Glomerular visceral epithelial cell (primary cell): Measurements from ENCODE around the gene ZSCAN4.

Experiments used
- DNase-seq: peaks from one replicate; pipeline ENCODE4 v3.0.0-alpha.2; 2016; ENCODE audit errors: extremely low spot score

ZSCAN4 gene

DNA sequence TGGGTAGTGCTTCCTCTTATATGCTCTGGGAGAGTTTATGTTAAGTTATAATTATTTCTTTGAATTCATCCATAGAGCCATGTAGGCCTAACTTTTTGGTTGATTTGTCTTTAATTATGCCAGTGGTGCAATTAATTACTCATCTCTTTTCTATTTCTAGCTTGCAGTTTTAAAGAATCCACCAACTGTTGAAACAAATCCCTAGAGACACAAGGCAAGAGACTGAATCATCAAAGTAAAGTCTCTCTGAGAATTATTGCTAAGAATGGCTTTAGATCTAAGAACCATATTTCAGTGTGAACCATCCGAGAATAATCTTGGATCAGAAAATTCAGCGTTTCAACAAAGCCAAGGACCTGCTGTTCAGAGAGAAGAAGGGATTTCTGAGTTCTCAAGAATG, 7.1 kb downstream of the ZSCAN4 start:
- no peak for DNase-seq

DNA sequence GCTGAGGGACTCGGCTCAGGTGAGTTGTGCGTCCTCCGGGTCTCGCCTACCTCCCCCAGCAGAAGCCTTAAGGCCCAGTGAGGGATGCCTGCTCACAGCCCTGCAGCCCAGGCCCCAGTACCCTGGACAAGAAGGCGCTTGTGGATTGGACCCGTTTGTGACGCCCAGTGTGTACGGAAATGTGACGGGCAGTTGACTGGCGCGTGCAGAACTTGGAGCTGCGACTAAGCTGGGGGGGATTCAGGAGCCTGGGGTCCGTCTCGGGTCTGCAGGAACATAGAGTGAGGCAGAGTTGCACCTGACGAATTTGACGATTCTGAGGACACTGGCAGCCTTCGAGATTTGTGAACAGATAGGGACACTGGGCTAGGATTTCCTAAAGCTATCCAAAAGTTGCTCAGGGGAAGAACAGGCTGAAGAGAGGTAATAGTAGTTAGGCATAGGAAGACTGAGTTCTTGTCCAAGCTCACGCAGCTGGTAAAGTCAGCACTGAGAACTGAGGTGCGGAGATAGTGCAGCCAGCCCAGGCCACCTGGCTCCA, 13.6 kb downstream of the ZSCAN4 start:
- no peak for DNase-seq

DNA sequence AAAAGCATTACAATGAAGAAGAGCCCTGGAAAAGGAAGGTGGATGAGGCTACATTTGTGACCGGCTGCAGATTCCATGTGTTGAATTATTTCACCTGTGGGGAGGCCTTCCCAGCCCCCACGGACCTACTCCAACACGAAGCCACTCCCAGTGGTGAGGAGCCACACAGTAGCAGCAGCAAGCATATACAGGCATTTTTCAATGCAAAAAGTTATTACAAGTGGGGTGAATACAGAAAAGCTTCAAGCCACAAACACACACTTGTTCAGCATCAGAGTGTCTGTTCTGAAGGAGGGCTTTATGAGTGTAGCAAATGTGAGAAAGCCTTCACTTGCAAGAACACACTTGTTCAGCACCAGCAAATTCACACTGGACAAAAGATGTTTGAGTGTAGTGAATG, 18.0 kb downstream of the ZSCAN4 start:
- no peak for DNase-seq

DNA sequence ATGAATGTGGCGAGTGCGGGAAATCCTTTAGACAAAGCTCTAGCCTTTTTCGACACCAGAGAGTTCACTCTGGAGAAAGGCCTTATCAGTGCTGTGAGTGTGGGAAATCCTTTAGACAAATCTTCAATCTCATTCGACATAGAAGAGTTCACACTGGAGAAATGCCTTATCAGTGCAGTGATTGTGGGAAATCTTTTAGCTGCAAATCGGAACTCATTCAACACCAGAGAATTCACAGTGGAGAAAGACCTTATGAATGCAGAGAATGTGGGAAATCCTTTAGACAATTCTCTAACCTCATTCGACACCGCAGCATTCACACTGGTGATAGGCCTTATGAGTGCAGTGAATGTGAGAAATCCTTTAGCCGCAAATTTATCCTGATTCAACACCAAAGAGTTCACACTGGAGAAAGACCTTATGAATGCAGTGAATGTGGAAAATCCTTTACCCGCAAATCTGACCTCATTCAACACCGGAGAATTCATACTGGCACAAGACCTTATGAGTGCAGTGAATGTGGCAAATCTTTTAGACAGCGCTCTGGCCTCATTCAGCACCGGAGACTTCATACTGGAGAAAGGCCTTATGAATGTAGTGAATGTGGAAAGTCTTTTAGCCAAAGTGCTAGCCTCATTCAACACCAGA, 18.8 kb downstream of the ZSCAN4 start:
- DNase-seq, result no peak

DNA sequence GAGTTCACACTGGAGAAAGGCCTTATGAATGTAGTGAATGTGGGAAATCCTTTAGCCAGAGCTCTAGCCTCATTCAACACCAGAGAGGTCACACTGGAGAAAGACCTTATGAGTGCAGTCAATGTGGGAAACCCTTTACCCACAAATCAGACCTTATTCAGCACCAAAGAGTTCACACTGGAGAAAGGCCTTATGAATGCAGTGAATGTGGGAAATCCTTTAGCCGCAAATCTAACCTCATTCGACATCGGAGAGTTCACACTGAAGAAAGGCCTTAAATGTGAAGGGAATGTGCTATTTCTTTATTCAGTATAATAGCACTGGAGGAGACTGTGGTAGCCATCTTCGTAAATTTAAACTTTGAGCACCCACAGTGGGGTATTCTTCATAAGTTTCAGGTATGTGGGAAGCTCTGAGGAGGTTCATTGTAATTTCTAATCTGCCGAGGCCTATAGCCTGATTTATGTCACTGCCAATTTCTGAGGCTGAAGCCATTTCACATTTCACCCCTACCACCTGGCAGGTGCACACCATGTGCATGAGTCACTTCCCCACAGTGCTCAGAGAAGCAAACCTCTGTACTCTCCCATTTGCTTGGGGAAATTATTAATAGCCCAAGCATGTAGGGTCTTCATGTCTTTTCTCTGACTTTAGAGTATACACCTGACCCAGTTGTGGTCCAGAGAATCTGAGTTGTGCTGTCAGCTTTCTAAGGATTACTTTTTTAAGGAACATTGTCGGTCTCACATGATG, 19.5 kb downstream of the ZSCAN4 start:
- no peak for DNase-seq

DNA sequence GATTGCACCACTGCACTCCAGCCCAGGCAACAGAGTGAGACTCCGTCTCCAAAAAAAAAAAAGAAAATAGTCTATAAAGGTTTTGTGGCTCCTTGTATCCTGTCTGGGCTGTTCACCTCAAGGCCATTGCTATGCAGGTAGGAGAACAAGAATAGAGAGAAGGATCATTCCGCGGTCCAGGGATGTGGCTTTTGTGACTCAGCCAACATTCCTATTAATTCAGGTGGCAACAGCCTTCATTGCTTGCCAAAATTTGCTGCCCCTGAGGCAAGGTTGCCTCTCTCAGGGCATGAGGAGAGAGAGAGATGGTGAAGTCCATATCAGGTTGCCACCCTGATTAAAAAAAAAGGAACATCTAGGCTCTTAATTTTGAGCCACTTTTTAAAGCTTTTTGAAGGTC, 21.0 kb downstream of the ZSCAN4 start:
- DNase-seq, result no peak

DNA sequence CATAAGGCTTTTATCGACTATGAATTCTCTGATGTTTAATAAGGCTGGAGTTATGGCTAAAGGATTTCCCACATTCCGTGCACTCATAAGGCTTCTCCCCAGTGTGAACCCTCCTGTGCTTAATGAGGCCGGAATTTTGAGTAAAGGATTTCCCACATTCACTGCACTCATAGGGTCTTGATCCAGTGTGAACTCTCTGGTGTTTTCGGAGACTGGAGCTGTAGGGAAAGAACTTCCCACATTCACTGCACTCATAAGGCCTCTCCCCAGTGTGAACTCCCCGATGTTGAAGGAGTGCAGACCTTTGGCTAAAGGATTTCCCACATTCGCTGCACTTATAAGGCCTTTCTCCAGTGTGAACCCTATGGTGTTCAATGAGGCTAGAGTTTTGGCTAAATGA, 32.9 kb downstream of the ZSCAN4 start:
- DNase-seq, result no peak

DNA sequence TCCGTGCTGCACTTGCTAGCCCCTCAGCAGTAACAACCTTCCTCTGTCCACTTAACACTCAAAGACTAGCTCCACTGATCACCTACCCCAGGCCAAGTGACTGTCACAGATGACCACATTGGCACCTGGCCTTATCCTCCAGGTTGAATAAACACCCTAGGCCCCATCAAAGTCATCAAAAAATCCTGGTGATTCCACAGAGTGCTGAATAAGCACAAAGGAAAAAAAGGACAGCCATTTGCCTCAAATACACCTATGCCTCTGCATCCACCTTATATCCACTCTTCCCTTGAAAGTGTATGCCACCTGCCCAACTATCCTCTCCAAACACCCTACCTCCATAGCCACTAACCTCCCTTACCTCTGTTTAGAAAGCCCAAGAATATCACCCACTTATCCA, 37.6 kb downstream of the ZSCAN4 start:
- DNase-seq, result no peak

DNA sequence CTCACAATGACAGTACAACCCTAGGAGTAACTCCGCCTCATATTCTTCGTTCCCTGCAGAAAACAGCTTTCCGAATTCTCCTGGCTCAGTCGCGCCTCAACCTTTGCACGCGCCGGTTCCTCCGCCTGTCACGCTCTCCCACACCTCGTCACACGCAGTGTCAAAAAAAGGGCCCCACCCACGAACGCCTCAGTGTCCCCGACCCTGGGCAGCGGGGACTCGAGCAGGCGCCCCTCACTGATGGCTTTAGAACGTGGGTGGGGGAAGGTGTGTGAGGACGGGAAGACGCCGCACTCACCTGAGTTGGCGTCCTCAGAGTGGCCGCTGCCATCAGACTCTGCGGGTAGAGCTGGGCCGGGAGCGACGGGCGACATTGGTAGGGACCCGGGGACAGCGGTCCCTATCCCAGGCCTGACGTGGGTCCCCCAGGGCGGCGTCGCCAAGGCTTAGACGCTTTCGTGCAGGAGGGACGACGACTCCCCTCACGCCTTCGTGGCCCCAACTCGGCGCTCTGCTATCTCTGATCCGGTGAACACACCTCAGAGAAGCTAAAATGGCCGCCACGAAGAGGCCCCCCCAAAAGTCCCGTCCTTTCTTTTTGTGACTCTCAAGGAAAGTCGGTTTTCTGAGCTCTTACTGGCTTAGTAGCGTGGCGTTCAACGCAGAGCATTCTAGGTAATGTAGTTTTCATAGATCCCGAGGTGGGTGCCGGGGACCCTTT, 40.1 kb downstream of the ZSCAN4 start, which contains the start of gene ZNF154:
Gene ZNF154, minus strand, starts transcription at position 564 of the 721 bp plus-strand sequence. Its CDS starts 233 bp downstream, at position 331.
- DNase-seq, result no peak

DNA sequence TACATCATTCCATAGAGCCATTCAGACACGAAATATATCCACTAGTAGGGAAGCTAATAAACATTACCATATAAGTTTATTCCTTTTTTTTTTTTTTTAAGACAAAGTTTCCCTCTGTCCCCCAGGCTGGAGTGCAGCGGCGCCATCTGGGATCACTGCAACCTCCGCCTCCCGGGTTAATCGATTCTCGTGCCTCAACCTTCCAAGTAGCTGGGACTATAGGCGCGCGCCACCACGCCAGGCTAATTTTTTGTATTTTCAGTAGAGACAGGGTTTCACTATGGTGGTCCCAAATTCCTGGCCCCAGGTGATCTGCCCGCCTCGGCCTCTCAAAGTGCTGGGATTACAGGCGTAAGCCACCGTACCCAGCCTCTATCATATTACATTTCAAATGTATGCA, 40.9 kb downstream of the ZSCAN4 start:
- DNase-seq, result no peak

DNA sequence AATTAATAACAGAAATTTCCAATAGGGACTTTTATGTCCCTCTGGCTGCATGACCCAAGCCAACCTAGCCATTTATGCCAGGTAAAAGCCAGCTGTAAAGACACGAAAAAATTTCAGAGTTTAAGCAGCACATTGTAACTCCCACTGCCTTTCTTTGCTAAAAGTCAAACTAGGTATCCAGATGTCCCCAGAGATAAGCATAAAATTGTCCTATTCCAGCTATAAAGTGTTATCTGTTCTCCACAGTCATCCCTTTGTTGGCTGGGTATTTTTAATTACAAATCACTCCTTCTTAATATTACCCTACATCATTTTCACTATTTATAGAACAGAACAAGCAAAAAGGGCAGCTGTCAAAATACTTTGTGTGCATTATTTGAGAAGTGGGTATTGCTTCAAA, 43.5 kb downstream of the ZSCAN4 start:
- DNase-seq, result no peak

DNA sequence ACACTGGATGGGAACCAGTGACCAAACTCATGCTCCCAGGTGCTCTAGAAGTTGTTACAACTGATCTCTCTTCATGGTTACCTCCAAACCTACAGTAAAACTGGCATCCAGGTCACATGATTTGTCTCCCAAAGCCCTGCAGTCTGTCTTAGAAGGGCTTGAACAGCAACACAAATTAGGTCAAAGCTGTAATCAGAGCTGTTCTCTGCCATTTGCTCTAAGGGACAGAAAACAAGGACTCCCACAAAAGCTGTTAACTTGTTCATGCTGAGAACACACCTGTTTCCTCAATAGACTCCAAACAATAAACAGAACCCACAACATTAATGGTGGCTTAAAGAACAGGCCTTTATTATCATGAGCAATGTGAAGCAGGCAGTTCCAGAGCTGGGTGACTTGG, 50.7 kb downstream of the ZSCAN4 start:
- no peak for DNase-seq

DNA sequence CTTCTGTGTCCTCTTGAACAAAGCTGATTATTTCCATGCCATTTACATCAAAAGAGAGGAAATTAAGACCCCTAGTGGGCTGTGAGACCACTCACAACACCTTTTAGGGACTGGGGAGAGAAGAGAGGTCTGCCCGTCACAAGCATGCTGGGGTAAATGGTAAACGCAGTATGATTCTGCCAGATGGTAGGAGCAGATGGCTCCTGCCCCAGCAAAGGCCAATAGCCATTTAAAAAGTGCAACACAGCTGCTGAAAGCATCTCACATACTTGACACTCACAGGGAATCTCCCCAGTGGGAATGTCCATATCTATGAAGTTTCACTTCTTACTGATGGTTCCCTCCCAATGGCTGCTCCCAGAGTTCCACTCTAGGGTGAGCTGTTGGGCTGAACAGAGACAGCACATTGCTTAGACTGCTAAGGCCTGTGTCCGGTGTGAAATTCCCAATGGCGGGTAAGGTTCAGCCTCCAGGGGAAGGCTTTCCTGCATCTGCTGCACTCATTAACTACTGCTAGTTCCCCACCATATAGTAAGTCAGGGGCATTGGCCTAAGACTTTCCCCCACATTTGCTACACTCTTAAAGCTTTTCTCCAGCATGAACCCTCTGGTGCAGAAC, 51.3 kb downstream of the ZSCAN4 start:
- no peak for DNase-seq

DNA sequence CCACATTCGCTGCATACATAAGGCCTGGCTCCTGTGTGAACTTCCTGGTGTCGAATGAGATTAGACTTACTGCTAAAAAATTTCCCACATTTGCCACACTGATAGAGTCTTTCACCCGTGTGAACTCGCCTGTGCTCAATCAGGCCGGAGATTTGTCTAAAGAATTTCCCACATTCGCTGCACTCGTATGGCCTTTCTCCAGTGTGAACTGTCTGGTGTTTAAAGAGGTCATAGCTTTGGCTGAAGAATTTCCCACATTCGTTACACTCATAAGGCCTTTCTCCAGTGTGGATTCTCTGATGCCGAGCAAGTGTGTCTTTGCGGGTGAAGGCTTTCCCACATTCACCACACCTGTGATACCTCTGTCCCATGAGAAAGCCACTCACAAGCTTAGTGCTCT, 52.1 kb downstream of the ZSCAN4 start:
- DNase-seq, result no peak
